ENCODE data around the gene SNED1. TPM values are rescaled to one million over a fixed set of nuclear protein-coding genes. Genes with fewer than 3 reads are reported as not detected.

The SNED1 gene
- total RNA-seq, 2 experiments from 2014 or later, result 0.91 to 1.0 TPM

- Mint-ChIP-seq H3K27me3 (no peaks in the 10 kb centered on the region), H3K9me3 (no peaks in the 10 kb centered on the region), H3K4me3 (no peak overlapping the region), H3K27ac (no peak overlapping the region), H3K4me1 (no peaks in the 10 kb centered on the region), H3K36me3 (no peaks in the 10 kb centered on the region)
- DNase-seq, result no peak
These were observed 73.7 kb downstream of the SNED1 start for GRCh38 chr2:241072151-241072550.

- H3K9me3 Mint-ChIP-seq, result no peaks in the 10 kb centered on the region
- H3K27ac Mint-ChIP-seq, result no peak overlapping the region
- no peak overlapping the region for H3K4me3 Mint-ChIP-seq
- no peak for DNase-seq
- H3K4me1 Mint-ChIP-seq, result no peaks in the 10 kb centered on the region
- H3K27me3 Mint-ChIP-seq, result no peaks in the 10 kb centered on the region
- H3K36me3 Mint-ChIP-seq, result no peaks in the 10 kb centered on the region
These were observed 74.2 kb downstream of the SNED1 start for GRCh38 chr2:241072553-241073165.

GRCh38 chr2:241073166-241074064 is 75.0 kb downstream of the SNED1 start:
- no peak for DNase-seq
- Mint-ChIP-seq H3K9me3 (no peaks in the 10 kb centered on the region), H3K27ac (no peak overlapping the region)

DNA sequence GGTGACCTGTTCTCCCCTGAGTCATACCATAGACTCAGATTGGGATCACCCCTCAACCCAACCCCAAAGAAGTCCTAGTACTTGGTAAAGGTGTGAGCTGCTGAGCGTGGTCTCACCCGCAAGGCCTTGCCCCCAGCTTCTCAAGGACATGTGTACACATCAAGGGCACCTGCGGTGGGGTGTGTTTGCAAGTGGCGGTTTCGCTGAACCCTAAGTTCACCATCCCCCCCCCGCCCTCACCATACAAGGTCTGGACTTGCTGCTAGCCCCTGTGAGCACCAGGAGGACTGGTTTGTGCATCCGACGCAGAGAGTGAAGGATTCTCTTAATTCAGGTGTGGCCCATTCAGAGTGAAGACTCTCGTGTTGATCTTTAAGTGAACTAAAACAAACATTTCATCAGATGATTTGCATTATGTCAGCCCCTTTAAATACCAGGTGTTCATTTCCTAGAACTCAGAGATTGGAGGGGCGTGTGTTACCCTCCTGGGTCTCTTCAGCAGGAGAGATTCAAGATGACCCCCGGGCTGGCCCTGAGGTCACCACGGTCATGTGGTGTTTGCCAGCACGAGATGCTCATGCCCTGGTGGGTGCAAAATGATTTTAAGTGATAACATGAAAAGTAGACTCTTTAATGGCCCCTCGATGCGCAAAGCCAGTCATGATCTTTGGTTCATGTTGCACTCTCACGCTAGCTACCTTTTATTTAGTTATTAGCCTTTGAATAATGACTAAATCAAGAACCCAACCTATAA is 75.8 kb downstream of the SNED1 start:
- Mint-ChIP-seq H3K4me1 (peaks cover 2% of the 10 kb centered on the region), H3K27ac (no peak overlapping the region), H3K4me3 (no peak overlapping the region), H3K9me3 (no peaks in the 10 kb centered on the region), H3K36me3 (no peaks in the 10 kb centered on the region), H3K27me3 (no peaks in the 10 kb centered on the region)
- DNase-seq, result no peak

More at GRCh38 chr2:241073166-241074064, 75.0 kb downstream of the SNED1 start:
- Mint-ChIP-seq H3K36me3 (no peaks in the 10 kb centered on the region), H3K4me1 (peaks cover 2% of the 10 kb centered on the region), H3K4me3 (no peak overlapping the region), H3K27me3 (no peaks in the 10 kb centered on the region)

DNA sequence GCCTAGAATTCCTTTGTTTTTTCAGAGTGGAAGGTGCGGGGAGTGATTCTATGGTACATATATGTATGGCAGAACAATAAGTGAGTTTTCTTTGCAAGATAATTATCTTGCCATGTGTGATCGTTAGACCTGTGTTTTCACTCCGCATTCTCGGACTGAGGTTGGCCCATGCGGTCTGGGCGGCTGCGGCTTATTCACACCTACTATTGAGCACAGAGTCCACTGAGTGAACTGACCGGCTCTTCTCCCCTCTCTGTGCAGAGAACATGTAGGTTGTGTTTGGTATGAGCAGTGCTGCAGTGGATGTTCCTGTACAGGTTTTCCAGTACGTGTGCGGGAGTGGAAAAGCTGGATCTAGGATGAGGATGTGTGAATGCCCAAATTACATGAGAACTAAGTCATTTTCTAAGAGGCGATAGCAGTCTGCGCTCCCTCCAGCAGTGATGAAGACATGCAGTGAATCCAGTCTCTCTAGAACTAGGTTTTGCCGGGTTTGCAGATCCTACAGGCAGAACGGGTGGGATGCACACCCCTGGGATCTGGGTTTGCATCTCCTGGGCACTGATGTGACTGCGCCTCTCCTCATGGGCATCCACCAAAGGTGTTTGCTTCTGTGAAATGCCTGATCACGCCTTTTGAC is 76.6 kb downstream of the SNED1 start:
- Mint-ChIP-seq H3K9me3 (no peaks in the 10 kb centered on the region), H3K4me3 (no peak overlapping the region), H3K4me1 (peaks cover 2% of the 10 kb centered on the region), H3K27me3 (no peaks in the 10 kb centered on the region), H3K36me3 (no peaks in the 10 kb centered on the region), H3K27ac (no peak overlapping the region)
- no peak for DNase-seq

DNA sequence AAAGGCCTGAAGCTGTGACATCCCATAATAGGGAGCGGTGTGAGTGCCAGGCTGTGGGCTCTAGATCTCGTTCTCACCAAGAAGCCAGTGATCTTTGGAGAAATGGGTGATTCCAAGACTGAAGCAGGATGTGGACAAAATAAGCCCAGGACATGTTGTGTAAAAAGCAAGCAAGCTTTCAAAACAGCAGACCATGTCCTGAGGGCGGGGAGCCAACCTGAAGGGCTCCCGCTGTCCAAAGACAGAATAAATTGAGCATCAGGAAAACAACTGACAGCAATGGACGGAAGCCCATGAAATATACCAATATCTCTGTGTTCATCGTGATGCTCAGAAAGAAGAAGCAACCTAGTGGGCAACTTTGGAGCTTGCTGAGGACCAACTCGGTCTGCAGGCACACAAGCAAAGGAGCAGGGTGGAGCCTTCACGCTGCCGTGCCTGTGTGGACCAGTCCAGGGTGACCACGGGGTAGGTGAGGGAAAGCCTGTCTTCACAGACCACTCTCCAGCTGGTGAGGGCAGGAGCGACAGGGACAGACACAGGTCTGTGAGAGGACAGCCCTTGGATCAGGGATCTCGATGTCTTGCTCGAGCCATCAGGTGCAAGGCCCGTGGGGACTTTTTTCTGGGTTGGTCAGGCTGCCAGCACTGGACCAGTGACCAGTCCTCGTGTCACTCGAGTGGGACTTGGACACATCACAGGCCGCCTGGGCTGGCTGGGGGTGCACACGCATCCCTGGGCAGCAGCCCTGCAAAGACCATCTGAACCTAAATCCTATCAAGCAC is 82.2 kb downstream of the SNED1 start:
- Mint-ChIP-seq H3K9me3 (peaks cover 6% of the 10 kb centered on the region), H3K4me1 (peaks cover 4% of the 10 kb centered on the region), H3K36me3 (peaks cover 12% of the 10 kb centered on the region), H3K4me3 (no peak overlapping the region), H3K27me3 (no peaks in the 10 kb centered on the region), H3K27ac (peak overlapping the region; percentile 44)
- DNase-seq, result no peak

GRCh38 chr2:241081190-241081642 is 82.8 kb downstream of the SNED1 start:
- Mint-ChIP-seq H3K27ac (peak overlapping the region; percentile 18), H3K4me1 (peaks cover 4% of the 10 kb centered on the region), H3K36me3 (peaks cover 16% of the 10 kb centered on the region), H3K4me3 (no peak overlapping the region), H3K27me3 (no peaks in the 10 kb centered on the region), H3K9me3 (peaks cover 8% of the 10 kb centered on the region)
- no peak for DNase-seq

- DNase-seq, result no peak
- Mint-ChIP-seq H3K27me3 (no peaks in the 10 kb centered on the region), H3K9me3 (peaks cover 11% of the 10 kb centered on the region), H3K27ac (peak overlapping the region; percentile 18), H3K4me1 (peaks cover 4% of the 10 kb centered on the region), H3K36me3 (peaks cover 22% of the 10 kb centered on the region), H3K4me3 (no peak overlapping the region)
These were observed 83.4 kb downstream of the SNED1 start for GRCh38 chr2:241081643-241082340.

DNA sequence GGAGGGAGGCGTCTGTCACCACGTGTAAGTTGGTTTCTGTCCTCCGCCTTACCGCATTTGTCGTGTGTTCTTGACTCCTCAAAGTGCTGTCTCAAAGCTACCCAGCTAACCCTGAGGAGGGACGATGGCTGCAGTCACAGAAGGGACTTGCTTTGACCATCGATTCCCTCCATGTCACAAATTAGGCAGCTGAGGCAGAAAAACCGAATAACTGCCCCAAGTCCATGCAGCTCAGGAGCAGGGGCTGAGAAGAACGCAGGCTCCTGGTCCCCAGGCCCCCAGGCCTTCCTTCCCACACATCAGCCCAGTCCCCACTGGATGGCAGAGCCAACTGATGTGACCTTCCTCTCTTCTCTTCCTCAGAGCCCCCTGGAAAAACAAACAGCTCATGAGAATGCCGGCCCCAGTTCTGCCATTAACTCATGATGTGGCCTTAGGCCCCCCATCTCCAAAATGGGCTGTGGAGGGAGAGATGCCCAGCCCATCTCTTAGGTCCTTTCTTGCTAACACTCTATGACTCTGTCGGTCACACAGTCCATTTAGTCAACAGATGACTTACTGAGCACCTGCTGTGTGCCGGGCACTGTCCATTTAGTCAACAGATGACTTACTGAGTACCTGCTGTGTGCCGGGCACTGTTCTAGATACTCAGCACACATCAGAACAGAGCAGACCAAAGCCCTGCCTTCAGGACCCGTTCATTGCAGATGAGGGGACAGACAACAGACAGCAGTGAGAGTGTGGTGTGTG is 84.1 kb downstream of the SNED1 start:
- Mint-ChIP-seq H3K27ac (peak overlapping the region; percentile 31), H3K4me3 (no peak overlapping the region), H3K36me3 (peaks cover 23% of the 10 kb centered on the region), H3K9me3 (peaks cover 11% of the 10 kb centered on the region), H3K4me1 (peaks cover 4% of the 10 kb centered on the region), H3K27me3 (no peaks in the 10 kb centered on the region)
- no peak for DNase-seq

- Mint-ChIP-seq H3K36me3 (peaks cover 28% of the 10 kb centered on the region), H3K9me3 (peaks cover 11% of the 10 kb centered on the region), H3K27ac (peak overlapping the region; percentile 31), H3K4me3 (no peak overlapping the region), H3K4me1 (peaks cover 4% of the 10 kb centered on the region), H3K27me3 (no peaks in the 10 kb centered on the region)
- DNase-seq, result no peak
These were observed 84.6 kb downstream of the SNED1 start for GRCh38 chr2:241083091-241083415.

- no peaks in the 10 kb centered on the region for H3K27me3 Mint-ChIP-seq
- H3K27ac Mint-ChIP-seq, result no peak overlapping the region
These were observed 86.5 kb downstream of the SNED1 start for GRCh38 chr2:241084856-241085444.

DNA sequence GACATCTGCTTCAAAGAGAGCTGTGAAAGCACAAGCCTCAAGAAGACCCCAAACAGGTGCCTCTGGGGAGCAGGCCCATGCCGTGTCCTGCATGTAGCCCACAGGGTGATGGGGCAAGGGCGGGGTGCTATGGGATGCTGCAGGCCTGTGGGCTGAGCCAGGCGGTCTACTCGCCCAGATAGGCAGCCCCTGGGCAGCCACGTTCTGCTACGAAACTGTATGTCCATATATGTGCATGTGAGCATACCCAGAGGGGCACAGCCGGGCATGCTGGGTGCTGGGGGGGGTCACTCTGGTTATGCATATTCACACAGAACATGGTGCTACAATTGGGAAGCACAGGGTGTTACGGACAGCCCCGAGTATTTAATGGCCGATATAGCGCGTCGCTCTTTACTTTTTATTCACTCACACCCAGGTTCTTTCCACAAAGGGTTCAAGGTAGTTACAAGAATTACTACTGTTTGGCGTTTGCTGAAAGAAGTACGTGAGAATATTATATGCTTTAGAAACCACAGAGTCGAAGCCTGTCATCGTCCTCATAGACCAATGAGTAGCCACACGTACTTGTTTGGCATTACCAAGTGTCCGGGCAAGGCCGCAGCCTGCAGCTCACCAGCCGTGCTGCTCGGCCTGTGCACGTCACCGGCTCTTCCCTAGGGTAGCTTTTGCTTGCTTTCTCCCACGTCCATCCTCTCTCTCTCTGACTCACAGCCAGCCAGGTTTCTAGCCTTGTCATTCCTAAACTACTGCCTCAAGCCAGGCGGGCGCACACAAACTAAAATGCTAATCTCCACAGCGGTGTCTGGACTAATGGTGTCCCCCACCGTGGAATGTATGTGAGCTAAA is 89.2 kb downstream of the SNED1 start:
- Mint-ChIP-seq H3K4me1 (peaks cover 21% of the 10 kb centered on the region), H3K9me3 (peaks cover 11% of the 10 kb centered on the region), H3K27me3 (no peaks in the 10 kb centered on the region), H3K4me3 (no peak overlapping the region), H3K27ac (no peak overlapping the region), H3K36me3 (peaks cover 48% of the 10 kb centered on the region)
- DNase-seq, result no peak

More at GRCh38 chr2:241084856-241085444, 86.5 kb downstream of the SNED1 start:
- Mint-ChIP-seq H3K4me3 (no peak overlapping the region), H3K36me3 (peaks cover 42% of the 10 kb centered on the region), H3K9me3 (peaks cover 11% of the 10 kb centered on the region), H3K4me1 (peaks cover 16% of the 10 kb centered on the region)
- DNase-seq, result no peak
